IMR-90 (cell line): Measurements from ENCODE around the gene NACC2. TPM values are rescaled to one million over a fixed set of nuclear protein-coding genes. Genes with fewer than 3 reads are reported as not detected.

Source experiments
- ATAC-seq: fragments of 200-7000 bp; cut with Tn5 transposase; 2 replicates; pipeline ENCODE4 v1.9.1; 2020; ENCODE audit warnings: low read depth, mild to moderate bottlenecking, moderate library complexity
- BruUV-seq: library from RNA; stranded (reverse); fragments of 400-500 nt; replicated peaks from 2 replicates; lab custom pipeline; 2021; lab: Mats Ljungman, UMichigan
- CTCF ChIA-PET: fragments of 300-600 bp; formaldehyde crosslinking; extraction: SDS; loops from one replicate; lab custom pipeline; 2021; ENCODE audit warnings: antibody characterized with exemption; lab: Yijun Ruan, JAX
- POLR2A ChIA-PET: fragments of 300-600 bp; sonication (Branson Sonifier 250); formaldehyde crosslinking; loops from one replicate; lab custom pipeline; 2022; ENCODE audit warnings: antibody characterized with exemption; ENCODE audit not compliant: unreplicated experiment; lab: Charles Lee
- DNase-seq: peaks from one replicate; pipeline ENCODE4 v3.0.0; 2013
- H2AFZ ChIP-seq: replicated peaks from 2 replicates; pipeline ENCODE3; 2013; ENCODE audit warnings: low read length, mild to moderate bottlenecking; ENCODE audit not compliant: poor library complexity
- H2AK5ac ChIP-seq: 2 replicates; pipeline ENCODE4 v1.6.1; 2013; ENCODE audit warnings: low read depth, low read length, inconsistent platforms
- H2AK9ac ChIP-seq: replicated peaks from 2 replicates; pipeline ENCODE3; 2013; ENCODE audit warnings: mild to moderate bottlenecking, low read depth, low read length, moderate library complexity; ENCODE audit not compliant: poor library complexity
- H2BK120ac ChIP-seq: 2 replicates; pipeline ENCODE4 v1.6.1; 2013; ENCODE audit warnings: low read depth, low read length, inconsistent platforms
- H2BK15ac ChIP-seq: 3 replicates; pipeline ENCODE4 v1.6.1; 2013; ENCODE audit warnings: low read depth, low read length, inconsistent platforms
- H2BK20ac ChIP-seq: 2 replicates; pipeline ENCODE4 v1.6.1; 2013; ENCODE audit warnings: low read depth, mild to moderate bottlenecking, inconsistent platforms, low read length, moderate library complexity
- H2BK5ac ChIP-seq: 2 replicates; pipeline ENCODE4 v1.6.1; 2013; ENCODE audit warnings: mild to moderate bottlenecking, low read depth, low read length, inconsistent platforms; ENCODE audit not compliant: poor library complexity, severe bottlenecking
- H3K14ac ChIP-seq: replicated peaks from 2 replicates; pipeline ENCODE4 v1.6.1; 2013; ENCODE audit warnings: low read depth, low read length, inconsistent platforms
- H3K18ac ChIP-seq: 2 replicates; pipeline ENCODE4 v1.6.1; 2013; ENCODE audit warnings: low read depth, low read length, control low read depth
- H3K23ac ChIP-seq: 2 replicates; pipeline ENCODE4 v1.6.1; 2013; ENCODE audit warnings: low read depth, low read length, inconsistent platforms
- H3K27ac ChIP-seq: 2 replicates; pipeline ENCODE4 v1.5.1; 2013; ENCODE audit warnings: mild to moderate bottlenecking, control low read depth, low read length; ENCODE audit not compliant: insufficient read depth
- H3K27me3 ChIP-seq: 2 replicates; pipeline ENCODE4 v1.6.1; 2013; ENCODE audit warnings: low read length; ENCODE audit not compliant: control insufficient read depth, insufficient read depth
- H3K36me3 ChIP-seq: 2 replicates; pipeline ENCODE4 v1.6.1; 2013; ENCODE audit warnings: low read length, mixed read lengths; ENCODE audit not compliant: control insufficient read depth, insufficient read depth
- H3K4ac ChIP-seq: 2 replicates; pipeline ENCODE4 v1.6.1; 2013; ENCODE audit warnings: low read depth, low read length, inconsistent platforms
- H3K4me1 ChIP-seq: 2 replicates; pipeline ENCODE4 v1.6.1; 2013; ENCODE audit warnings: low read length, mixed read lengths; ENCODE audit not compliant: control insufficient read depth, insufficient read depth
- H3K4me2 ChIP-seq: 2 replicates; pipeline ENCODE4 v1.6.1; 2013; ENCODE audit warnings: low read depth, mild to moderate bottlenecking, control low read depth, low read length, moderate library complexity
- H3K4me3 ChIP-seq: 2 replicates; pipeline ENCODE4 v1.5.1; 2013; ENCODE audit warnings: low read depth, mild to moderate bottlenecking, control low read depth, low read length, moderate library complexity; ENCODE audit not compliant: insufficient read depth
- H3K56ac ChIP-seq: 2 replicates; pipeline ENCODE4 v1.6.1; 2013; ENCODE audit warnings: low read length, inconsistent platforms; ENCODE audit not compliant: insufficient read depth; ENCODE audit errors: extremely low read depth
- H3K79me1 ChIP-seq, 2 experiments: 2 replicates each; pipeline ENCODE4 v1.6.1; 2013; ENCODE audit warnings: low read length in 2 of 2, inconsistent platforms in 1 of 2, low read depth in 1 of 2
- H3K9ac ChIP-seq: 2 replicates; pipeline ENCODE4 v1.6.1; 2013; ENCODE audit warnings: low read depth, low read length, control low read depth
- H3K9me1 ChIP-seq: 2 replicates; pipeline ENCODE4 v1.6.1; 2013; ENCODE audit warnings: low read length, inconsistent platforms; ENCODE audit not compliant: insufficient read depth
- H3K9me3 ChIP-seq: 2 replicates; pipeline ENCODE4 v1.6.1; 2013; ENCODE audit warnings: low read length; ENCODE audit not compliant: control insufficient read depth, insufficient read depth
- H4K20me1 ChIP-seq: 2 replicates; pipeline ENCODE4 v1.6.1; 2013; ENCODE audit warnings: low read length, inconsistent platforms; ENCODE audit not compliant: insufficient read depth
- H4K5ac ChIP-seq: 2 replicates; pipeline ENCODE4 v1.6.1; 2013; ENCODE audit warnings: mild to moderate bottlenecking, low read depth, low read length, control low read depth
- H4K8ac ChIP-seq, 2 experiments: 2 replicates each; pipeline ENCODE4 v1.6.1; 2013; ENCODE audit warnings: low read depth in 2 of 2, low read length in 2 of 2, control low read depth in 1 of 2, inconsistent platforms in 1 of 2
- H4K91ac ChIP-seq: 2 replicates; pipeline ENCODE4 v1.6.1; 2013; ENCODE audit warnings: low read depth, low read length, inconsistent platforms; ENCODE audit not compliant: insufficient read depth
- BHLHE40 ChIP-seq: fragments of 150-350 bp; IDR thresholded peaks from 2 replicates; pipeline ENCODE4 v1.6.1; 2016; ENCODE audit warnings: mild to moderate bottlenecking, low read depth, low read length
- CEBPB ChIP-seq: IDR thresholded peaks from 2 replicates; pipeline ENCODE4 v1.6.1; 2012; ENCODE audit warnings: low read depth, low read length, improper control_type of control experiment
- CHD1 ChIP-seq: IDR thresholded peaks from 2 replicates; pipeline ENCODE4 v1.6.1; 2012; ENCODE audit warnings: low read depth, low read length, improper control_type of control experiment
- CTCF ChIP-seq: conservative IDR thresholded peaks from 2 replicates; pipeline ENCODE4 v1.5.1; 2012; ENCODE audit warnings: mild to moderate bottlenecking, low read depth, low read length, improper control_type of control experiment
- ELK1 ChIP-seq: fragments of 150-350 bp; IDR thresholded peaks from 2 replicates; pipeline ENCODE4 v1.6.1; 2016; ENCODE audit warnings: low read depth, mild to moderate bottlenecking, low read length, moderate library complexity, borderline replicate concordance
- FOS ChIP-seq: fragments of 150-350 bp; IDR thresholded peaks from 2 replicates; pipeline ENCODE4 v1.6.1; 2016; ENCODE audit warnings: low read depth, low read length
- MAFK ChIP-seq: IDR thresholded peaks from 2 replicates; pipeline ENCODE4 v1.6.1; 2012; ENCODE audit warnings: low read depth, low read length, improper control_type of control experiment
- MAZ ChIP-seq: IDR thresholded peaks from 2 replicates; pipeline ENCODE4 v1.6.1; 2012; ENCODE audit warnings: low read depth, mild to moderate bottlenecking, low read length, improper control_type of control experiment, moderate library complexity, borderline replicate concordance
- MXI1 ChIP-seq: IDR thresholded peaks from 2 replicates; pipeline ENCODE4 v1.6.1; 2012; ENCODE audit warnings: low read depth, mild to moderate bottlenecking, low read length, moderate library complexity, borderline replicate concordance
- POLR2A ChIP-seq: IDR thresholded peaks from 2 replicates; pipeline ENCODE4 v1.6.1; 2012; ENCODE audit warnings: mild to moderate bottlenecking, low read depth, low read length
- RCOR1 ChIP-seq: IDR thresholded peaks from 2 replicates; pipeline ENCODE4 v1.6.1; 2012; ENCODE audit warnings: mild to moderate bottlenecking, low read length, improper control_type of control experiment; ENCODE audit not compliant: insufficient replicate concordance
- RFX5 ChIP-seq: IDR thresholded peaks from 2 replicates; pipeline ENCODE4 v1.8.0; 2012; ENCODE audit warnings: low read depth, mild to moderate bottlenecking, low read length, moderate library complexity
- SMC3 ChIP-seq: fragments of 150-350 bp; IDR thresholded peaks from 2 replicates; pipeline ENCODE4 v1.6.1; 2016; ENCODE audit warnings: low read depth, mild to moderate bottlenecking, antibody characterized with exemption, low read length, moderate library complexity
- USF2 ChIP-seq: fragments of 150-350 bp; IDR thresholded peaks from 2 replicates; pipeline ENCODE4 v1.6.1; 2017; ENCODE audit warnings: mild to moderate bottlenecking, antibody characterized with exemption, low read length, low read depth
- WGBS, 2 experiments: methylation state at CpG; one replicate each; pipeline versions ENCODE4 v1.1.5 to v1.1.7; 2013; ENCODE audit warnings: missing lambda C conversion rate in 2 of 2; ENCODE audit not compliant: insufficient read length in 1 of 2; ENCODE audit errors: extremely low coverage in 2 of 2; 5-methylcytosine and 5-hydroxymethylcytosine counted together
- dilution Hi-C: fragments of 300-500 bp; cut with HindIII; formaldehyde crosslinking; loops from one replicate; pipeline ENCODE4 v1.14.3; 2018; ENCODE audit warnings: low sequenced_read_pairs; ENCODE audit not compliant: unreplicated experiment
- in situ Hi-C: fragments of 300-500 bp; cut with MboI; formaldehyde crosslinking; loops from 3 replicates; pipeline ENCODE4 v1.14.3; 2019; ENCODE audit warnings: low sequenced_read_pairs, inconsistent platforms, mixed read lengths
- intact Hi-C: fragments of 100-400 bp; cut with micrococcal nuclease; formaldehyde crosslinking; loops from 2 replicates; pipeline ENCODE4 v1.10.0; 2022
- polyA plus RNA-seq, 3 experiments: library from polyadenylated mRNA; depleted of rRNA; stranded (reverse); fragments of >200 nt; gene quantifications; 2 replicates each; pipeline ENCODE4 v1.2.3, GENCODE V29; 2012; ENCODE audit warnings: low replicate concordance in 1 of 3
- total RNA-seq: library from RNA; depleted of rRNA; stranded (reverse); fragments of >200 nt; gene quantifications from 2 replicates; pipeline ENCODE4 v1.2.3, GENCODE V29; 2012

The NACC2 gene
- total and polyA plus RNA-seq, 2 of the 4 experiments (the other 2 are of a cell fraction), result 7.9 to 19.0 TPM

- Histone ChIP-seq H3K36me3 (peaks cover 14% of the 10 kb centered on the region), H3K56ac (no peak overlapping the region), H3K79me1 (peaks cover 32 to 76% of the 10 kb centered on the region in 2 experiments), H2AK5ac (no peak overlapping the region), H3K4ac (no peak overlapping the region), H4K91ac (no peak overlapping the region), H3K14ac (no peak overlapping the region), H3K4me2 (no peak overlapping the region), H4K20me1 (peaks cover 86% of the 10 kb centered on the region), H3K23ac (no peak overlapping the region), H3K27ac (no peak overlapping the region), H4K5ac (no peak overlapping the region), H3K18ac (no peak overlapping the region), H2BK15ac (no peak overlapping the region), H3K9me1 (peaks cover 27% of the 10 kb centered on the region), H2BK5ac (no peak overlapping the region), H3K9ac (no peak overlapping the region), H2BK20ac (no peak overlapping the region), H2BK120ac (no peak overlapping the region), H3K4me3 (no peak overlapping the region), H2AK9ac (no peak overlapping the region), H2AFZ (no peak overlapping the region), H4K8ac (no peak overlapping the region), H3K9me3 (no peaks in the 10 kb centered on the region), H3K4me1 (peaks cover 9% of the 10 kb centered on the region; the same call in 1 of the 2 replicates), H3K27me3 (no peaks in the 10 kb centered on the region)
- in situ Hi-C loops, result no loop called here
- DNase-seq, result no peak
- BruUV-seq, result no TSS peak
- 94% methylated on average over 8 of the region's 16 CpGs; no CpG with 5 or more reads in 1 of the 2 experiments for WGBS, 2 experiments
- intact Hi-C loops, result no loop called here
- CTCF ChIA-PET, result no interaction called here
- POLR2A ChIA-PET, result no interaction called here
- TF ChIP-seq MAZ, result no peak
- no peak for TF ChIP-seq CHD1
- no peak for TF ChIP-seq RCOR1
- TF ChIP-seq POLR2A, result no peak
- no peak for TF ChIP-seq CTCF
- TF ChIP-seq SMC3, result no peak
- no peak for TF ChIP-seq BHLHE40
- TF ChIP-seq ELK1, result no peak
- TF ChIP-seq MAFK, result no peak
- no peak for TF ChIP-seq USF2
- no peak for TF ChIP-seq RFX5
- TF ChIP-seq MXI1, result no peak
- no peak for TF ChIP-seq CEBPB
- TF ChIP-seq FOS, result no peak
- no peak for ATAC-seq
- dilution Hi-C loops, result no loop called here
Measured at GRCh38 chr9:136020206-136020605, 74.9 kb downstream of the NACC2 start.
